HFF-Myc (cell line): ENCODE results near the gene TAP1.
A peak's percentile ranks its signal among the peaks of the same experiment; 100 is the strongest.

Experiments used
- DNase-seq: peaks from one replicate; pipeline ENCODE4 v3.0.0-alpha.2; 2011; ENCODE audit warnings: low read depth; ENCODE audit errors: extremely low read depth
- H3K4me3 ChIP-seq: replicated peaks from 2 replicates; pipeline ENCODE4 v1.5.1; 2011; ENCODE audit warnings: low read depth, mild to moderate bottlenecking, control low read depth, low read length
- TF ChIP-seq, protein P1 (sequence below): IDR thresholded peaks from 2 replicates; pipeline ENCODE4 v1.5.1; 2012; ENCODE audit warnings: mild to moderate bottlenecking, low read depth, low read length, control low read depth; ENCODE audit errors: missing control alignments

The TAP1 gene

DNA sequence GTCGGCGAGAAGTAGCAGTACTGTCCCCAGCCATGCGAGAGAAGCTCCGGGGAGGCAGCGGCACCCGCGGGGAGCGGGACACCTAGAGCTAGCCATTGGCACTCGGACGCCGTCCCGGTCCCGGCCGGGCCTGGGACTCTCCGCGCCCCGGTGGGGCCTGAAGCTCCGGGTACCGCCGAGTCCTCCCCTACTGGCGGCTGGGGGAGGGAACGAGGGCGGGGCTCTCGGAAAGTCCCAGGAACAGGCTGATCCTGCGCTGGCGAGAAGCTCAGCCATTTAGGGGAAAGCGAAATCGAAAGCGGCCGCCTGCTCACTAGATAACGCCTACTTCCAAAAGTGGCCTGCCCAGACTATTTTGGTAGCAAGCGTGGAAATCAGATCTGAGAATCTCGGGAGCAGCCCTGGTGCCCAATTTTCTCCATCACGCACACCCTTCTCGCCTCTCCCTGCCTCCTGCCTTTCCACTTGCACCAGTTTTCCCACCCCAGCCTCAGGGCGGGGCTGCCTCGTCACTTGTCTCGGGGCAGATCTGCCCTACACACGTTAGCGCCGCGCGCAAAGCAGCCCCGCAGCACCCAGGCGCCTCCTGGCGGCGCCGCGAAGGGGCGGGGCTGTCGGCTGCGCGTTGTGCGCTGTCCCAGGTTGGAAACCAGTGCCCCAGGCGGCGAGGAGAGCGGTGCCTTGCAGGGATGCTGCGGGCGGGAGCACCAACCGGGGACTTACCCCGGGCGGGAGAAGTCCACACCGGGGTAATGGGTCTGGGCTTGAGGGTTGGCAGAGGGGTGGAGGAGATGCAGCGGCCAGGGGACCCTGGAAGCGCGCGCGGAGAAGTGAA, at the start of gene TAP1, which contains the start of gene PSMB9:
Gene TAP1, minus strand, starts transcription at position 164 of the 835 bp plus-strand sequence. Its CDS starts 68 bp downstream, at position 96.
Gene PSMB9, plus strand, starts transcription at position 652 of the 835 bp plus-strand sequence. Its CDS starts 38 bp downstream, at position 690.
- TF ChIP-seq, protein P1, sequence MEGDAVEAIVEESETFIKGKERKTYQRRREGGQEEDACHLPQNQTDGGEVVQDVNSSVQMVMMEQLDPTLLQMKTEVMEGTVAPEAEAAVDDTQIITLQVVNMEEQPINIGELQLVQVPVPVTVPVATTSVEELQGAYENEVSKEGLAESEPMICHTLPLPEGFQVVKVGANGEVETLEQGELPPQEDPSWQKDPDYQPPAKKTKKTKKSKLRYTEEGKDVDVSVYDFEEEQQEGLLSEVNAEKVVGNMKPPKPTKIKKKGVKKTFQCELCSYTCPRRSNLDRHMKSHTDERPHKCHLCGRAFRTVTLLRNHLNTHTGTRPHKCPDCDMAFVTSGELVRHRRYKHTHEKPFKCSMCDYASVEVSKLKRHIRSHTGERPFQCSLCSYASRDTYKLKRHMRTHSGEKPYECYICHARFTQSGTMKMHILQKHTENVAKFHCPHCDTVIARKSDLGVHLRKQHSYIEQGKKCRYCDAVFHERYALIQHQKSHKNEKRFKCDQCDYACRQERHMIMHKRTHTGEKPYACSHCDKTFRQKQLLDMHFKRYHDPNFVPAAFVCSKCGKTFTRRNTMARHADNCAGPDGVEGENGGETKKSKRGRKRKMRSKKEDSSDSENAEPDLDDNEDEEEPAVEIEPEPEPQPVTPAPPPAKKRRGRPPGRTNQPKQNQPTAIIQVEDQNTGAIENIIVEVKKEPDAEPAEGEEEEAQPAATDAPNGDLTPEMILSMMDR = peak; percentile 91
- H3K4me3 ChIP-seq = peak within 1 kb of the TSS; percentile 90
- peak; percentile 63 for DNase-seq

DNA sequence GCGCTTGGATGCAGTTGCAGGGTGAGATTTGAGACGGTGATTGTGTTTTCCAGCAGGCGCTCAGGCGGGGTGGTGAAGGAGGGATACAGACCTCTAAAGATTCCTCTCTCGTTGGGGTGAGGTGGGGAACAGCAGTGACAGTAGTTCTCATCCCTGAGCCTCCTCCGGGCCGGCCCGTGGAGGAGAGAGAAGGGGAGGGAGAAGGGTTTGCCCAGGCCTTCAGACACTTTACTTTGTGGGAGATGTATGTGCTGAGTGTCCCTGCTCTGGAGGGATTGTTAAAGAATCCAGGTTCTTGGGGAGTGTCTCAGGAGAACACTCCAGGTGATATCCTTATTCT, 41.5 kb upstream of the TAP1 start:
- peak overlapping the region; percentile 63 for H3K4me3 ChIP-seq
- TF ChIP-seq, protein P1 = no peak
- DNase-seq = no peak

- DNase-seq = peak; percentile 78
- TF ChIP-seq, protein P1 = no peak
- H3K4me3 ChIP-seq = peak overlapping the region; percentile 63
Measured at GRCh38 chr6:32894085-32895005, 40.8 kb upstream of the TAP1 start.

DNA sequence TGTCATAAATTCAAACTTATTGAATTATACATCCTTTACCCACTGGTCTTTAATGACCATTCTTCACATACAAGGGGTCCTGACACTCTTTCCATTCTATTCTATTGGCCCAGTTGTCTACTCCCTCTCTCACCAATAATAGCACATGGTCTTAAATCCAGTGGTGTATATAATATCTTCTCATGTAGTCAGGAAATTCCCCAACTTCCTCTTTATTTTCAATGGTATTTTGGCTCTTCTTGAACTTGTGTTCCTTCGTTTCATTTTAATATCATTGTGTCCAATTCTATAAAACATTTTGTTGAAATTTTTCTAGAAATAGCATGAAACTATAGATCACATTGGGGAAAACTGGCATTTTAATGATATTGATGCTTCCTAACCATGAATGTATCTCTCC, 37.3 kb upstream of the TAP1 start:
- no peak overlapping the region for H3K4me3 ChIP-seq
- TF ChIP-seq, protein P1 = no peak
- no peak for DNase-seq

- no peak for DNase-seq
Measured at GRCh38 chr6:32889533-32889932, 36.0 kb upstream of the TAP1 start.

GRCh38 chr6:32888576-32888975, 35.1 kb upstream of the TAP1 start:
- no peak for DNase-seq
- TF ChIP-seq, protein P1 = no peak
- no peak overlapping the region for H3K4me3 ChIP-seq

More at GRCh38 chr6:32889533-32889932, 36.0 kb upstream of the TAP1 start:
- H3K4me3 ChIP-seq = no peak overlapping the region
- TF ChIP-seq, protein P1 = no peak
